IPS DF 4.7 (cell line): ENCODE measurements around the gene GPR146.
"Not testable (repeated sequence)": the region's sequence is repeated elsewhere in the genome, so short reads cannot be mapped to it uniquely, and the experiment has no call there.

Experiments used
- DNase-seq: peaks from one replicate; pipeline ENCODE4 v3.0.0-alpha.2; 2013; ENCODE audit warnings: low spot score; ENCODE audit errors: extremely low read depth

Gene GPR146

GRCh38 chr7:1057416-1058291 lies 13.3 kb downstream of the GPR146 start:
- DNase-seq: no peak

GRCh38 chr7:1058311-1058710 lies 14.0 kb downstream of the GPR146 start:
- DNase-seq: no peak

GRCh38 chr7:1058821-1059199 lies 14.5 kb downstream of the GPR146 start:
- no peak for DNase-seq

- no peak for DNase-seq
Observed at GRCh38 chr7:1059200-1060091, 15.1 kb downstream of the GPR146 start.

- no peak for DNase-seq
Observed at GRCh38 chr7:1060315-1061072, 16.1 kb downstream of the GPR146 start.

GRCh38 chr7:1061180-1061579 lies 16.8 kb downstream of the GPR146 start:
- no peak for DNase-seq

- no peak for DNase-seq
Observed at GRCh38 chr7:1062296-1063294, 18.2 kb downstream of the GPR146 start.

GRCh38 chr7:1063361-1063760 lies 19.0 kb downstream of the GPR146 start:
- no peak for DNase-seq

- DNase-seq: no peak
Observed at GRCh38 chr7:1064581-1064980, 20.2 kb downstream of the GPR146 start.

- DNase-seq: no peak
Observed at GRCh38 chr7:1065263-1065584, 20.9 kb downstream of the GPR146 start.

- no peak for DNase-seq
Observed at GRCh38 chr7:1065585-1066241, 21.4 kb downstream of the GPR146 start.

GRCh38 chr7:1066242-1066588 lies 21.9 kb downstream of the GPR146 start:
- DNase-seq: no peak

GRCh38 chr7:1068013-1068412 lies 23.7 kb downstream of the GPR146 start:
- no peak for DNase-seq

- no peak for DNase-seq
Observed at GRCh38 chr7:1068619-1069018, 24.3 kb downstream of the GPR146 start.

- DNase-seq: no peak
Observed at GRCh38 chr7:1070544-1071011, 26.2 kb downstream of the GPR146 start.

GRCh38 chr7:1071731-1072254 lies 27.4 kb downstream of the GPR146 start:
- no peak for DNase-seq

GRCh38 chr7:1073142-1073977 lies 29.0 kb downstream of the GPR146 start:
- no peak for DNase-seq

- not testable (repeated sequence) for DNase-seq
Observed at GRCh38 chr7:1074018-1074417, 29.7 kb downstream of the GPR146 start.
